Testis (tissue), 2 donors: ENCODE data around the gene CDIPT.

Experiments used
- POLR2A ChIP-seq: fragments of 450-650 bp; IDR thresholded peaks from one replicate; pipeline ENCODE4 v1.6.1; 2017; ENCODE audit warnings: antibody characterized with exemption, mild to moderate bottlenecking, moderate library complexity
- TF ChIP-seq, protein P1 (sequence below), 3 experiments: fragments of 450-650 bp in 2 of 3; fragments of 200-600 bp in 1 of 3; sonication (generic) in 1 of 3; IDR thresholded peaks; one replicate each; pipeline ENCODE4 v1.5.1; 2016 to 2019; ENCODE audit warnings: antibody characterized with exemption in 3 of 3, mild to moderate bottlenecking in 2 of 3, moderate library complexity in 1 of 3

DNA sequence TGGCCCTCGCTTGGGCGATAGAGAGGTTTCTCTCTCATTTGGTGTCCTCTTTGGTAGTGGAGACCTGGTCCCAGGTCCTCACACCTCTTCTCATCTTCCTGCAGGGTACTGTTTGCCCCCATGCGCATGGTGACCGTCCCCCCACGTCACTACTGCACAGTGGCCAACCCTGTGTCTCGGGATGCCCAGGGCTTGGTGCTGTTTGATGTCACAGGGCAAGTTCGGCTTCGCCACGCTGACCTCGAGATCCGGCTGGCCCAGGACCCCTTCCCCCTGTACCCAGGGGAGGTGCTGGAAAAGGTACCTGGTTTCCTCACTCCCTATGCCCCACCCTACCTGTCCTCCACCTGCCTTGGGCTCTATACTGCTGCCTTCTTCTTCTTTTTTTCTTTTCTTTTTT is 32.3 kb downstream of the CDIPT start:
- TF ChIP-seq, protein P1, sequence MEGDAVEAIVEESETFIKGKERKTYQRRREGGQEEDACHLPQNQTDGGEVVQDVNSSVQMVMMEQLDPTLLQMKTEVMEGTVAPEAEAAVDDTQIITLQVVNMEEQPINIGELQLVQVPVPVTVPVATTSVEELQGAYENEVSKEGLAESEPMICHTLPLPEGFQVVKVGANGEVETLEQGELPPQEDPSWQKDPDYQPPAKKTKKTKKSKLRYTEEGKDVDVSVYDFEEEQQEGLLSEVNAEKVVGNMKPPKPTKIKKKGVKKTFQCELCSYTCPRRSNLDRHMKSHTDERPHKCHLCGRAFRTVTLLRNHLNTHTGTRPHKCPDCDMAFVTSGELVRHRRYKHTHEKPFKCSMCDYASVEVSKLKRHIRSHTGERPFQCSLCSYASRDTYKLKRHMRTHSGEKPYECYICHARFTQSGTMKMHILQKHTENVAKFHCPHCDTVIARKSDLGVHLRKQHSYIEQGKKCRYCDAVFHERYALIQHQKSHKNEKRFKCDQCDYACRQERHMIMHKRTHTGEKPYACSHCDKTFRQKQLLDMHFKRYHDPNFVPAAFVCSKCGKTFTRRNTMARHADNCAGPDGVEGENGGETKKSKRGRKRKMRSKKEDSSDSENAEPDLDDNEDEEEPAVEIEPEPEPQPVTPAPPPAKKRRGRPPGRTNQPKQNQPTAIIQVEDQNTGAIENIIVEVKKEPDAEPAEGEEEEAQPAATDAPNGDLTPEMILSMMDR (IDR thresholded peaks at IDR 0.05) = no peak
- TF ChIP-seq POLR2A = no peak
